ENCODE data around the gene CYP4F22. TPM values are rescaled to one million over a fixed set of nuclear protein-coding genes. Genes with fewer than 3 reads are reported as not detected.
"Not testable (repeated sequence)": the region's sequence is repeated elsewhere in the genome, so short reads cannot be mapped to it uniquely, and the experiment has no call there.

CYP4F22 gene
- total RNA-seq, 2 donors from 2014 or later = not detected

- intact Hi-C loops (cut with DNase I); ATAC-seq; DNase-seq: not testable (repeated sequence)
These were observed 85.4 kb downstream of the CYP4F22 start for GRCh38 chr19:15593766-15594165.

- ATAC-seq (no peak), DNase-seq (no peak)
- intact Hi-C loops (cut with DNase I) = no loop called here
These were observed 86.7 kb downstream of the CYP4F22 start for GRCh38 chr19:15595069-15595468.

Other genes starting within 250 kb of the CYP4F22 start
- 10 to 100 TPM; 43.9 to 63.3 TPM for gene BRD4, start 176.0 kb upstream of the CYP4F22 start, total RNA-seq
- gene AKAP8, start 128.7 kb upstream of the CYP4F22 start, total RNA-seq = 10 to 100 TPM; 16.0 to 30.5 TPM
- 10 to 100 TPM; 61.5 to 74.2 TPM for gene AKAP8L, start 89.5 kb upstream of the CYP4F22 start, total RNA-seq
- gene WIZ, start 58.6 kb upstream of the CYP4F22 start, total RNA-seq = 10 to 100 TPM; 26.9 to 28.7 TPM
- gene RASAL3, start 44.0 kb upstream of the CYP4F22 start, total RNA-seq = 1 to 10 TPM; 1.7 to 2.0 TPM
- not detected for gene PGLYRP2, start 29.0 kb upstream of the CYP4F22 start, total RNA-seq
- not detected for gene CYP4F8, start 106.7 kb downstream of the CYP4F22 start, total RNA-seq
- under 1 TPM; 0.24 to 0.62 TPM for gene CYP4F3, start 132.4 kb downstream of the CYP4F22 start, total RNA-seq
- 1 to 10 TPM; 2.2 to 5.7 TPM for gene CYP4F12, start 164.6 kb downstream of the CYP4F22 start, total RNA-seq
- gene OR10H2, start 219.5 kb downstream of the CYP4F22 start, total RNA-seq = not detected
- gene OR10H3, start 229.5 kb downstream of the CYP4F22 start, total RNA-seq = not detected